ENCODE data around the gene FCRL6.

DNA sequence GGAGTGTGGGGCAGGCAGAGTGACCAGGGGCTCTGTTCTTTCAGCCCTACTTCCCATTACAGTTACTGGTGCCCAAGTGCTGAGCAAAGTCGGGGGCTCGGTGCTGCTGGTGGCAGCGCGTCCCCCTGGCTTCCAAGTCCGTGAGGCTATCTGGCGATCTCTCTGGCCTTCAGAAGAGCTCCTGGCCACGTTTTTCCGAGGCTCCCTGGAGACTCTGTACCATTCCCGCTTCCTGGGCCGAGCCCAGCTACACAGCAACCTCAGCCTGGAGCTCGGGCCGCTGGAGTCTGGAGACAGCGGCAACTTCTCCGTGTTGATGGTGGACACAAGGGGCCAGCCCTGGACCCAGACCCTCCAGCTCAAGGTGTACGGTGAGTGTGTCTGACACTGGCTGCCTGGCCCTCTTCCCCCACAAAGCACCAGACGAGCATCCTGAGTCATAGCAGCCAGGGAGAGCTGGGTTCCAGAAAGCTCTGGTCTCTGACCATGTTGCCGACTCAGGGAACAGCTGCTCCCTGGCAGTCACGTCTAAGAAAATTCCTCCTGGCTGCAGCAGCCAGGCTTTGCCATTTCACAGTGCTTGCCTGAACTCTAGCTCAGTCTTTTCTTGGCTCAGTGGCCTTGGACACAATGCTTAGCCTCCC lies 27.8 kb downstream of the FCRL6 start:
- no peak for TF ChIP-seq CTCF (IDR thresholded peaks at IDR 0.05)
- TF ChIP-seq POLR2A (IDR thresholded peaks at IDR 0.05), result no peak
